Fibroblast of pulmonary artery (primary cell): Measurements from ENCODE around the gene PATZ1.

Source experiments
- DNase-seq: peaks from one replicate; pipeline ENCODE4 v3.0.0-alpha.2; 2010; ENCODE audit warnings: low read depth
- H3K4me3 ChIP-seq: replicated peaks from 2 replicates; pipeline ENCODE4 v1.5.1; 2011; ENCODE audit warnings: low read depth, mild to moderate bottlenecking, control low read depth, low read length, moderate library complexity
- CTCF ChIP-seq: IDR thresholded peaks from 2 replicates; pipeline ENCODE4 v1.5.1; 2011; ENCODE audit warnings: mild to moderate bottlenecking, control low read depth, low read length, inconsistent platforms; ENCODE audit errors: missing control alignments

Gene PATZ1

GRCh38 chr22:31308181-31308580, 38.0 kb downstream of the PATZ1 start:
- TF ChIP-seq CTCF = no peak
- DNase-seq = no peak
- H3K4me3 ChIP-seq = no peak overlapping the region

GRCh38 chr22:31305194-31305593, 41.0 kb downstream of the PATZ1 start:
- H3K4me3 ChIP-seq = no peak overlapping the region
- no peak for TF ChIP-seq CTCF
- no peak for DNase-seq

- no peak for DNase-seq
- TF ChIP-seq CTCF = no peak
- H3K4me3 ChIP-seq = no peak overlapping the region
Measured at GRCh38 chr22:31302537-31302936, 43.6 kb downstream of the PATZ1 start.

GRCh38 chr22:31302006-31302405, 44.1 kb downstream of the PATZ1 start:
- no peak for TF ChIP-seq CTCF
- DNase-seq = no peak
- no peak overlapping the region for H3K4me3 ChIP-seq

GRCh38 chr22:31300896-31301295, 45.2 kb downstream of the PATZ1 start:
- no peak overlapping the region for H3K4me3 ChIP-seq
- DNase-seq = no peak
- TF ChIP-seq CTCF = no peak

GRCh38 chr22:31295831-31296657, 50.1 kb downstream of the PATZ1 start:
- peak; percentile 73 for DNase-seq
- H3K4me3 ChIP-seq = no peak overlapping the region
- no peak for TF ChIP-seq CTCF

GRCh38 chr22:31295360-31295759, 50.8 kb downstream of the PATZ1 start:
- TF ChIP-seq CTCF = no peak
- no peak for DNase-seq
- no peak overlapping the region for H3K4me3 ChIP-seq
